H1 (cell line): Measurements from ENCODE around the gene PDK3. TPM values are rescaled to one million over a fixed set of nuclear protein-coding genes. Genes with fewer than 3 reads are reported as not detected.

ENCODE experiments used
- CTCF ChIA-PET: fragments of 300-600 bp; sonication (Branson Sonifier 250); formaldehyde crosslinking; loops from one replicate; lab custom pipeline; 2021; ENCODE audit not compliant: partially characterized antibody; lab: Charles Lee
- POLR2A ChIA-PET: fragments of 300-600 bp; sonication (Branson Sonifier 250); formaldehyde crosslinking; loops from one replicate; lab custom pipeline; 2021; ENCODE audit warnings: inconsistent platforms; ENCODE audit not compliant: partially characterized antibody; lab: Charles Lee
- DNase-seq, 2 experiments: peaks; one replicate each; pipeline versions ENCODE4 v3.0.0 to v3.0.0-alpha.2; 2010 to 2022; ENCODE audit warnings: low spot score in 2 of 2, low read depth in 1 of 2, mixed read lengths in 1 of 2
- FAIRE-seq: peaks from 2 replicates; lab custom pipeline; 2011; peaks lifted over from hg19 to GRCh38; lab: Jason Lieb, UNC
- H2AFZ ChIP-seq: 2 replicates; pipeline ENCODE4 v1.8.1; 2012; ENCODE audit warnings: low read length, inconsistent platforms
- H2AK5ac ChIP-seq: 2 replicates; pipeline ENCODE4 v1.6.1; 2013; ENCODE audit warnings: low read depth, low read length
- H2BK120ac ChIP-seq: replicated peaks from 2 replicates; pipeline ENCODE3; 2013; ENCODE audit warnings: low read depth, low read length, inconsistent platforms
- H2BK12ac ChIP-seq: 2 replicates; pipeline ENCODE4 v1.6.1; 2013; ENCODE audit warnings: low read depth, low read length
- H2BK15ac ChIP-seq: 2 replicates; pipeline ENCODE4 v1.6.1; 2013; ENCODE audit warnings: low read length
- H2BK20ac ChIP-seq: 2 replicates; pipeline ENCODE4 v1.6.1; 2013; ENCODE audit warnings: low read length
- H2BK5ac ChIP-seq: 2 replicates; pipeline ENCODE4 v1.6.1; 2013; ENCODE audit warnings: low read depth, low read length
- H3K14ac ChIP-seq: 2 replicates; pipeline ENCODE4 v1.6.1; 2013; ENCODE audit warnings: inconsistent platforms; ENCODE audit not compliant: insufficient read length
- H3K18ac ChIP-seq: 2 replicates; pipeline ENCODE4 v1.6.1; 2013; ENCODE audit warnings: low read length; ENCODE audit errors: extremely low read depth
- H3K23ac ChIP-seq: 2 replicates; pipeline ENCODE4 v1.6.1; 2013; ENCODE audit warnings: inconsistent platforms; ENCODE audit not compliant: insufficient read length
- H3K23me2 ChIP-seq: 2 replicates; pipeline ENCODE4 v1.6.1; 2013; ENCODE audit warnings: low read depth, low read length
- H3K27ac ChIP-seq: 2 replicates; pipeline ENCODE4 v1.6.1; 2011; ENCODE audit warnings: low read depth, low read length, inconsistent platforms
- H3K27me3 ChIP-seq, 4 experiments: replicated peaks in 1 of 4; 1 replicate in 1 of 4; 2 replicates in 3 of 4; pipeline versions ENCODE4 v1.6.1 to v1.8.1; 2011 to 2013; ENCODE audit warnings: low read length in 3 of 4, mild to moderate bottlenecking in 3 of 4, inconsistent platforms in 2 of 4, mixed read lengths in 2 of 4, moderate library complexity in 1 of 4; ENCODE audit not compliant: control insufficient read depth in 3 of 4, insufficient read depth in 3 of 4; ENCODE audit errors: extremely low read depth in 1 of 4
- H3K36me3 ChIP-seq, 4 experiments: 2 replicates each; pipeline versions ENCODE4 v1.6.1 to v1.8.1; 2011 to 2013; ENCODE audit warnings: mild to moderate bottlenecking in 4 of 4, low read length in 3 of 4, moderate library complexity in 2 of 4, control low read depth in 1 of 4, inconsistent platforms in 1 of 4; ENCODE audit not compliant: insufficient read depth in 4 of 4, control insufficient read depth in 2 of 4
- H3K4ac ChIP-seq: replicated peaks from 2 replicates; pipeline ENCODE3; 2013; ENCODE audit warnings: low read length, low read depth, mixed read lengths, inconsistent platforms; ENCODE audit not compliant: insufficient read length
- H3K4me1 ChIP-seq, 4 experiments: replicated peaks in 1 of 4; 1 replicate in 1 of 4; 2 replicates in 3 of 4; pipeline versions ENCODE4 v1.6.1 to v1.8.1; 2011 to 2013; ENCODE audit warnings: low read length in 3 of 4, inconsistent platforms in 2 of 4, mixed read lengths in 1 of 4; ENCODE audit not compliant: insufficient read depth in 4 of 4, control insufficient read depth in 3 of 4
- H3K4me2 ChIP-seq, 2 experiments: 2 replicates each; pipeline versions ENCODE4 v1.6.1 to v1.8.1; 2011 to 2013; ENCODE audit warnings: low read depth in 2 of 2, low read length in 2 of 2, control low read depth in 1 of 2, inconsistent platforms in 1 of 2, mild to moderate bottlenecking in 1 of 2; ENCODE audit not compliant: insufficient read depth in 1 of 2
- H3K4me3 ChIP-seq, 4 experiments: fragments of 200-600, 300-600 bp in 1 of 4; sonication (generic), shearing (Covaris generic), sonication (Bioruptor Twin) in 1 of 4; 2 replicates each; pipeline versions ENCODE4 v1.5.1 to v1.8.1; 2011 to 2016; ENCODE audit warnings: low read length in 4 of 4, low read depth in 3 of 4, control low read depth in 2 of 4, inconsistent platforms in 2 of 4, mild to moderate bottlenecking in 2 of 4, mixed read lengths in 1 of 4, moderate library complexity in 1 of 4; ENCODE audit not compliant: insufficient read depth in 2 of 4; ENCODE audit errors: extremely low read depth in 1 of 4
- H3K56ac ChIP-seq: replicated peaks from 2 replicates; pipeline ENCODE3; 2013; ENCODE audit warnings: low read depth, mild to moderate bottlenecking, mixed read lengths, low read length, inconsistent platforms; ENCODE audit not compliant: insufficient read length
- H3K79me1 ChIP-seq: 2 replicates; pipeline ENCODE4 v1.6.1; 2013; ENCODE audit warnings: low read depth, low read length, control low read depth
- H3K79me2 ChIP-seq, 2 experiments: 2 replicates each; pipeline versions ENCODE4 v1.6.1 to v1.8.1; 2012 to 2013; ENCODE audit warnings: low read length in 2 of 2, mild to moderate bottlenecking in 2 of 2, inconsistent platforms in 1 of 2; ENCODE audit not compliant: insufficient read depth in 2 of 2, control insufficient read depth in 1 of 2
- H3K9ac ChIP-seq, 4 experiments: replicated peaks in 1 of 4; 1 replicate in 1 of 4; 2 replicates in 3 of 4; pipeline versions ENCODE4 v1.6.1 to v1.8.1; 2011 to 2013; ENCODE audit warnings: low read depth in 3 of 4, low read length in 3 of 4, control low read depth in 2 of 4, mild to moderate bottlenecking in 2 of 4, moderate library complexity in 2 of 4, inconsistent platforms in 1 of 4; ENCODE audit errors: extremely low read depth in 1 of 4
- H3K9me3 ChIP-seq, 2 experiments: 2 replicates each; pipeline versions ENCODE4 v1.6.1 to v1.8.1; 2012 to 2013; ENCODE audit warnings: mild to moderate bottlenecking in 2 of 2, moderate library complexity in 2 of 2, control low read depth in 1 of 2, inconsistent platforms in 1 of 2, low read depth in 1 of 2, low read length in 1 of 2, mixed read lengths in 1 of 2; ENCODE audit not compliant: insufficient read depth in 2 of 2
- H4K20me1 ChIP-seq, 2 experiments: replicated peaks in 1 of 2; 2 replicates each; pipeline versions ENCODE3 to v1.8.1; 2011 to 2013; ENCODE audit warnings: inconsistent platforms in 2 of 2, low read length in 2 of 2, mild to moderate bottlenecking in 1 of 2; ENCODE audit not compliant: insufficient read depth in 2 of 2, control insufficient read depth in 1 of 2
- H4K5ac ChIP-seq: 2 replicates; pipeline ENCODE4 v1.6.1; 2013; ENCODE audit warnings: low read length, low read depth, mixed read lengths, inconsistent platforms; ENCODE audit not compliant: insufficient read length
- H4K8ac ChIP-seq: 2 replicates; pipeline ENCODE4 v1.8.0; 2013; ENCODE audit warnings: mild to moderate bottlenecking, moderate library complexity, low read length, inconsistent platforms; ENCODE audit not compliant: insufficient read depth; ENCODE audit errors: extremely low read depth
- H4K91ac ChIP-seq: replicated peaks from 2 replicates; pipeline ENCODE3; 2013; ENCODE audit warnings: low read length, mixed read lengths, inconsistent platforms; ENCODE audit not compliant: insufficient read length
- ASH2L ChIP-seq: fragments of 200-600, 300-600 bp; sonication (generic); IDR thresholded peaks from one replicate; pipeline ENCODE4 v1.7.1; 2017; ENCODE audit warnings: low read length
- BACH1 ChIP-seq: IDR thresholded peaks from 2 replicates; pipeline ENCODE4 v1.6.1; 2012; ENCODE audit warnings: low read length, improper control_type of control experiment
- BRCA1 ChIP-seq: IDR thresholded peaks from 2 replicates; pipeline ENCODE4 v1.6.1; 2012; ENCODE audit warnings: low read depth, low read length, improper control_type of control experiment
- CBX8 ChIP-seq: fragments of 300-800, 300-1000 bp; sonication (generic); IDR thresholded peaks from 2 replicates; pipeline ENCODE4 v1.7.1; 2016; ENCODE audit warnings: low read depth, low read length, borderline replicate concordance
- CHD2 ChIP-seq: IDR thresholded peaks from 2 replicates; pipeline ENCODE4 v1.6.1; 2012; ENCODE audit warnings: low read length, improper control_type of control experiment
- CREB1 ChIP-seq: IDR thresholded peaks from 2 replicates; pipeline ENCODE4 v1.6.1; 2012; ENCODE audit warnings: inconsistent platforms
- CTBP2 ChIP-seq: IDR thresholded peaks from 2 replicates; pipeline ENCODE4 v1.7.0; 2011; ENCODE audit warnings: borderline replicate concordance, mild to moderate bottlenecking, moderate library complexity, mixed read lengths, low read length; ENCODE audit not compliant: insufficient read depth, insufficient read length
- GABPA ChIP-seq: IDR thresholded peaks from 2 replicates; pipeline ENCODE4 v1.6.1; 2011; ENCODE audit warnings: mild to moderate bottlenecking, low read length, moderate library complexity, borderline replicate concordance; ENCODE audit not compliant: insufficient read depth
- JUN ChIP-seq: IDR thresholded peaks from 2 replicates; pipeline ENCODE4 v1.6.1; 2011; ENCODE audit warnings: low read depth, mild to moderate bottlenecking, improper control_type of control experiment, low read length
- KDM5A ChIP-seq: fragments of 200-600 bp; IDR thresholded peaks from 2 replicates; pipeline ENCODE4 v1.7.1; 2012; ENCODE audit warnings: mild to moderate bottlenecking, low read length, inconsistent platforms, mixed read lengths
- MAFK ChIP-seq: IDR thresholded peaks from 2 replicates; pipeline ENCODE4 v1.6.1; 2012; ENCODE audit warnings: low read depth, mild to moderate bottlenecking, improper control_type of control experiment, low read length
- PHF8 ChIP-seq: fragments of 200-600 bp; sonication (generic); conservative IDR thresholded peaks from 2 replicates; pipeline ENCODE4 v1.7.1; 2012; ENCODE audit warnings: low read depth, mild to moderate bottlenecking, inconsistent platforms, low read length, moderate library complexity
- POLR2A ChIP-seq, 2 experiments: IDR thresholded peaks; 1 replicate in 1 of 2; 2 replicates in 1 of 2; pipeline ENCODE4 v1.6.1; 2011; ENCODE audit warnings: low read depth in 2 of 2, low read length in 2 of 2, mild to moderate bottlenecking in 2 of 2; ENCODE audit errors: control extremely low read depth in 1 of 2
- SP1 ChIP-seq: IDR thresholded peaks from 2 replicates; pipeline ENCODE4 v1.6.1; 2011; ENCODE audit warnings: low read depth, low read length
- SP2 ChIP-seq: IDR thresholded peaks from 2 replicates; pipeline ENCODE4 v1.6.1; 2012; ENCODE audit warnings: mild to moderate bottlenecking, low read length, inconsistent platforms
- TAF1 ChIP-seq: IDR thresholded peaks from 2 replicates; pipeline ENCODE4 v1.6.1; 2011; ENCODE audit warnings: mild to moderate bottlenecking, low read depth, low read length
- TAF7 ChIP-seq: optimal IDR thresholded peaks from 2 replicates; pipeline ENCODE3; 2011; ENCODE audit warnings: low read depth, mild to moderate bottlenecking, inconsistent platforms, low read length, moderate library complexity, borderline replicate concordance
- TEAD4 ChIP-seq: IDR thresholded peaks from 2 replicates; pipeline ENCODE4 v1.6.1; 2012; ENCODE audit warnings: low read depth, low read length, inconsistent platforms, mixed read lengths
- WGBS, 2 experiments: shearing (Covaris generic) in 1 of 2; methylation state at CpG; one replicate each; pipeline versions ENCODE4 v1.1.6 to v1.1.7; 2013 to 2015; ENCODE audit warnings: low lambda C conversion rate in 2 of 2, mixed read lengths in 2 of 2, inconsistent platforms in 1 of 2, low coverage in 1 of 2, missing lambda C conversion rate in 1 of 2; ENCODE audit not compliant: insufficient replicate concordance in 2 of 2, insufficient coverage in 1 of 2, insufficient read length in 1 of 2; ENCODE audit errors: extremely low coverage in 1 of 2, missing lambda C conversion rate in 1 of 2; 5-methylcytosine and 5-hydroxymethylcytosine counted together
- polyA plus RNA-seq, 7 experiments: library from polyadenylated mRNA; depleted of rRNA in 3 of 7; stranded (reverse) in 5 of 7; unstranded in 2 of 7; fragments of >200 nt in 5 of 7; fragments of 200-250 nt in 2 of 7; gene quantifications; 1 replicate in 5 of 7; 2 replicates in 1 of 7; 4 replicates in 1 of 7; pipeline versions ENCODE4 v1.2.1 to v1.2.3, GENCODE V29; 2011 to 2013; ENCODE audit warnings: missing spikeins in 2 of 7, mixed read lengths in 2 of 7
- total RNA-seq: library from RNA; stranded (reverse); fragmentation: NEBNext Ultra II Directional; extraction: Animal tissue kit (Norgen Biotek cat#: 25700); gene quantifications from 2 replicates; pipeline ENCODE4 v1.2.1, GENCODE V29; 2021

The PDK3 gene
- total and polyA plus RNA-seq, 2 of the 8 experiments (the other 6 are each of a cell fraction or from before 2014, with no cell fraction given): 22.5 to 25.5 TPM

DNA sequence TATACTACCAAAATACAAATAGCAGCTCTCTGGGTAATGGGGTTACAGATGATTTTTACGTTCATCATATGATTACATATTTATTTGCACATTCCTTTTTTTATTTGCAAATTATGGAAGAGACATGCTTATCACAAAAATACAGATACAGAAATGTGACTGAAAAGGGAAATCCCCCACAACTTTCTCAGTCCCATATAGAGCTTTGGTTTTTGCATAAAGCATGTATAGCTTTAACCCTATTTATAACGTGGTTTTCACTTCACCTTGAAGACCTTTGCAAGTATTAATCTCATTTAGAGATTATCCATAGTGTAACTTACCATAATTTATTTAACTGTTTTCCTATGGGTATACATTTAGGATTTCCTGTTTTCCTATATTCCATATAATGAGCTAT lies 55.4 kb downstream of the PDK3 start:
- Histone ChIP-seq H2BK20ac (no peak overlapping the region), H3K27me3 (no peaks in the 10 kb centered on the region), H3K18ac (no peak overlapping the region), H3K23me2 (no peaks in the 10 kb centered on the region), H3K23ac (no peak overlapping the region), H3K79me2 (no peaks in the 10 kb centered on the region), H3K4me2 (no peak overlapping the region), H3K4ac (no peak overlapping the region), H3K9me3 (no peaks in the 10 kb centered on the region), H3K4me1 (no peaks in the 10 kb centered on the region; a peak in 1 of 7 replicates), H2AFZ (no peak overlapping the region), H4K8ac (no peak overlapping the region), H3K79me1 (no peaks in the 10 kb centered on the region), H3K9ac (no peak overlapping the region), H2BK5ac (no peak overlapping the region), H3K36me3 (no peaks in the 10 kb centered on the region; a peak in 2 of 8 replicates), H3K27ac (no peak overlapping the region), H3K56ac (no peak overlapping the region), H2AK5ac (no peak overlapping the region), H2BK120ac (no peak overlapping the region), H2BK12ac (no peak overlapping the region), H3K14ac (no peak overlapping the region), H4K20me1 (no peaks in the 10 kb centered on the region), H2BK15ac (no peak overlapping the region), H3K4me3 (no peak overlapping the region), H4K91ac (no peak overlapping the region), H4K5ac (no peak overlapping the region)
- POLR2A ChIA-PET: no interaction called here
- no peak for FAIRE-seq
- CTCF ChIA-PET: no interaction called here
- no peak for DNase-seq
- WGBS, 2 experiments: 89% methylated on average over 2 of the region's 2 CpGs; no CpG with 5 or more reads in 1 of the 2 experiments
- TF ChIP-seq SP1 (no peak), POLR2A (IDR thresholded peaks at IDR 0.05; ENCODE audit: control extremely low read depth in 1 of 2, low read depth in 2 of 2, low read length in 2 of 2) (no peak), CBX8 (no peak), CREB1 (no peak), CHD2 (no peak), KDM5A (no peak), ASH2L (no peak), GABPA (no peak), BRCA1 (no peak), SP2 (no peak), MAFK (no peak), TAF1 (no peak), TAF7 (no peak), TEAD4 (no peak), PHF8 (no peak), CTBP2 (no peak), BACH1 (no peak), JUN (no peak)
